ENCODE results near the gene HABP4. TPM values are rescaled to one million over a fixed set of nuclear protein-coding genes. Genes with fewer than 3 reads are reported as not detected.
A peak's percentile ranks its signal among the peaks of the same experiment; 100 is the strongest.

The HABP4 gene
- total and polyA plus RNA-seq, 10 of the 15 experiments (the other 5 are each of a cell fraction or from before 2014, with no cell fraction given): 1.6 to 15.4 (median 11.6) TPM

- TF ChIP-seq IKZF1 (conservative IDR thresholded peaks at IDR 0.05) (no peak), TCF12 (IDR thresholded peaks at IDR 0.05; ENCODE audit: low read depth, low read length) (no peak), STAT3 (IDR thresholded peaks at IDR 0.05; ENCODE audit: low read depth, low read length) (0 out of 2 replicates have a peak, but pooled peaks have one; percentile 41), PBX3 (IDR thresholded peaks at IDR 0.05; ENCODE audit: insufficient replicate concordance, low read depth, low read length) (peak; percentile 56), BHLHE40 (IDR thresholded peaks at IDR 0.05; ENCODE audit: borderline replicate concordance in 1 of 2, low read depth in 2 of 2, low read length in 1 of 2) (peak in 1 of 2 experiments; percentile 28; a peak in 1 of 4 replicates), IRF4 (IDR thresholded peaks at IDR 0.05; ENCODE audit: low read depth, low read length) (peak; percentile 51; the same call in 1 of the 2 replicates), ETV6 (conservative IDR thresholded peaks at IDR 0.05 in 1 of 2, IDR thresholded peaks at IDR 0.05 in 1 of 2; ENCODE audit: borderline replicate concordance in 1 of 2, low read depth in 1 of 2) (peak in 1 of 2 experiments; percentile 63; a peak in 1 of 4 replicates), NFIC (IDR thresholded peaks at IDR 0.05; ENCODE audit: low read depth, low read length) (peak; percentile 75; the same call in 1 of the 2 replicates), MTA2 (IDR thresholded peaks at IDR 0.05; ENCODE audit: low read depth) (peak; percentile 72), MEF2B (IDR thresholded peaks at IDR 0.05; ENCODE audit: partially characterized antibody, poor library complexity, severe bottlenecking) (peak; percentile 30), MTA3 (IDR thresholded peaks at IDR 0.05; ENCODE audit: borderline replicate concordance, low read length) (0 out of 2 replicates have a peak, but pooled peaks have one; percentile 32), CREB1 (IDR thresholded peaks at IDR 0.05; ENCODE audit: low read depth) (0 out of 2 replicates have a peak, but pooled peaks have one; percentile 10)
Observed at GRCh38 chr9:96484521-96484931, 34.6 kb downstream of the HABP4 start (continued).

Data from GM12878 (cell line).